GM12878 (cell line): ENCODE results near the gene VPS26B. TPM values are rescaled to one million over a fixed set of nuclear protein-coding genes. Genes with fewer than 3 reads are reported as not detected.

Source experiments
- ATAC-seq: fragments of 200-7000 bp; cut with Tn5 transposase; 3 replicates; pipeline ENCODE4 v1.9.1; 2020; ENCODE audit warnings: mild to moderate bottlenecking, moderate library complexity
- BruUV-seq: library from RNA; stranded (reverse); fragments of 400-500 nt; replicated peaks from 2 replicates; lab custom pipeline; 2021; lab: Mats Ljungman, UMichigan
- CTCF ChIA-PET: fragments of 300-600 bp; sonication (Branson Sonifier 250); formaldehyde crosslinking; extraction: SDS; loops from one replicate; lab custom pipeline; 2021; ENCODE audit warnings: inconsistent platforms; lab: Yijun Ruan, JAX
- POLR2A ChIA-PET: fragments of 350-600 bp; formaldehyde crosslinking; extraction: SDS; loops from one replicate; lab custom pipeline; 2021; ENCODE audit warnings: inconsistent platforms; lab: Charles Lee
- RAD21 ChIA-PET: fragments of 300-600 bp; sonication (Branson Sonifier 250); formaldehyde crosslinking; loops from one replicate; lab custom pipeline; 2023; ENCODE audit warnings: antibody characterized with exemption; ENCODE audit not compliant: unreplicated experiment; lab: Charles Lee
- SMC1A ChIA-PET: fragments of 300-600 bp; sonication (Branson Sonifier 250); formaldehyde crosslinking; loops from one replicate; lab custom pipeline; 2023; ENCODE audit not compliant: unreplicated experiment, uncharacterized antibody; lab: Charles Lee
- DNase-seq: peaks from one replicate; pipeline ENCODE4 v3.0.0-alpha.2; 2011; ENCODE audit warnings: low read depth, low spot score
- FAIRE-seq: peaks from 3 replicates; lab custom pipeline; 2011; peaks lifted over from hg19 to GRCh38; lab: Jason Lieb, UNC
- H2AFZ ChIP-seq: 2 replicates; pipeline ENCODE4 v1.6.0; 2011; ENCODE audit warnings: low read depth, low read length, control low read depth; ENCODE audit not compliant: control insufficient read depth
- H3K27ac ChIP-seq: 2 replicates; pipeline ENCODE4 v1.5.1; 2011; ENCODE audit warnings: control low read depth; ENCODE audit not compliant: control insufficient read depth, insufficient read depth
- H3K27me3 ChIP-seq, 2 experiments: replicated peaks in 1 of 2; 2 replicates each; pipeline versions ENCODE4 v1.6.0 to v1.6.1; 2011; ENCODE audit warnings: low read length in 1 of 2; ENCODE audit not compliant: control insufficient read depth in 2 of 2, insufficient read depth in 2 of 2
- H3K36me3 ChIP-seq, 2 experiments: 2 replicates each; pipeline ENCODE4 v1.5.1; 2011; ENCODE audit warnings: low read length in 1 of 2; ENCODE audit not compliant: control insufficient read depth in 2 of 2, insufficient read depth in 2 of 2
- H3K4me1 ChIP-seq: 2 replicates; pipeline ENCODE4 v1.6.1; 2011; ENCODE audit warnings: mild to moderate bottlenecking, low read length, moderate library complexity, mixed read lengths; ENCODE audit not compliant: control insufficient read depth, insufficient read depth
- H3K4me2 ChIP-seq: 2 replicates; pipeline ENCODE4 v1.6.0; 2011; ENCODE audit warnings: control low read depth; ENCODE audit not compliant: control insufficient read depth, insufficient read depth
- H3K4me3 ChIP-seq: fragments of 200-600 bp; sonication (generic); 2 replicates; pipeline ENCODE4 v1.5.1; 2016
- H3K79me2 ChIP-seq: 2 replicates; pipeline ENCODE4 v1.6.0; 2011; ENCODE audit warnings: low read length; ENCODE audit not compliant: control insufficient read depth, insufficient read depth
- H3K9ac ChIP-seq: 2 replicates; pipeline ENCODE4 v1.8.0; 2011; ENCODE audit warnings: low read length, control low read depth, mixed read lengths; ENCODE audit not compliant: control insufficient read depth, insufficient read depth
- H3K9me3 ChIP-seq: replicated peaks from 3 replicates; pipeline ENCODE4 v1.5.1; 2011; ENCODE audit warnings: mild to moderate bottlenecking, low read length; ENCODE audit not compliant: control insufficient read depth, insufficient read depth
- H4K20me1 ChIP-seq: 2 replicates; pipeline ENCODE4 v1.6.0; 2011; ENCODE audit not compliant: control insufficient read depth, insufficient read depth
- IKZF2 ChIP-seq, 2 experiments: fragments of 450-650 bp; IDR thresholded peaks; 2 replicates each; pipeline ENCODE4 v1.6.1; 2017; ENCODE audit warnings: mild to moderate bottlenecking in 2 of 2, moderate library complexity in 2 of 2
- MXI1 ChIP-seq: fragments of 150-350 bp; IDR thresholded peaks from 2 replicates; pipeline ENCODE4 v1.6.1; 2011; ENCODE audit warnings: low read depth, mild to moderate bottlenecking, inconsistent platforms, low read length, improper control_type of control experiment
- NR2C1 ChIP-seq: fragments of 450-650 bp; IDR thresholded peaks from 2 replicates; pipeline ENCODE4 v1.6.1; 2017; ENCODE audit warnings: antibody characterized with exemption, mild to moderate bottlenecking, moderate library complexity
- WGBS: methylation state at CpG from one replicate; pipeline ENCODE4 v1.1.6; 2016; ENCODE audit warnings: low lambda C conversion rate; ENCODE audit not compliant: insufficient replicate concordance, insufficient coverage; ENCODE audit errors: missing lambda C conversion rate; 5-methylcytosine and 5-hydroxymethylcytosine counted together
- in situ Hi-C: fragments of 300-500 bp; cut with MboI; formaldehyde crosslinking; loops from 9 replicates; pipeline ENCODE4 v1.14.3; 2018; ENCODE audit warnings: mixed read lengths
- intact Hi-C: fragments of 100-400 bp; cut with micrococcal nuclease; formaldehyde crosslinking; loops from one replicate; pipeline ENCODE4 v1.14.2; 2022; ENCODE audit not compliant: unreplicated experiment
- polyA plus RNA-seq, 11 experiments: library from polyadenylated mRNA; depleted of rRNA in 4 of 11; unstranded in 6 of 11; stranded (reverse) in 5 of 11; fragments of >200 nt; fragmentation: Nextera tagmentation in 4 of 11; fragmentation: Illumina TruSeq in 1 of 11; extraction: Ambion mirVana in 4 of 11; extraction: Trizol in 1 of 11; gene quantifications; 1 replicate in 1 of 11; 2 replicates in 10 of 11; pipeline versions ENCODE4 v1.2.1 to v1.2.3, GENCODE V29; 2011 to 2016; ENCODE audit warnings: inconsistent platforms in 2 of 11, missing spikeins in 2 of 11, low read depth in 1 of 11
- total RNA-seq, 4 experiments: library from RNA; depleted of rRNA in 3 of 4; stranded (reverse); fragments of >200 nt in 3 of 4; fragmentation: Illumina TruSeq in 1 of 4; extraction: Trizol in 1 of 4; gene quantifications; 2 replicates each; pipeline versions ENCODE4 v1.2.1 to v1.2.3, GENCODE V29; 2013 to 2021
- TF ChIP-seq, protein P1 (sequence below): fragments of 450-650 bp; formaldehyde crosslinking; IDR thresholded peaks from 2 replicates; pipeline ENCODE4 v1.4.0; 2020; ENCODE audit warnings: mild to moderate bottlenecking, moderate library complexity

The VPS26B gene
- total and polyA plus RNA-seq, 10 of the 15 experiments (the other 5 are each of a cell fraction or from before 2014, with no cell fraction given), result 1.6 to 26.9 (median 13.3) TPM

DNA sequence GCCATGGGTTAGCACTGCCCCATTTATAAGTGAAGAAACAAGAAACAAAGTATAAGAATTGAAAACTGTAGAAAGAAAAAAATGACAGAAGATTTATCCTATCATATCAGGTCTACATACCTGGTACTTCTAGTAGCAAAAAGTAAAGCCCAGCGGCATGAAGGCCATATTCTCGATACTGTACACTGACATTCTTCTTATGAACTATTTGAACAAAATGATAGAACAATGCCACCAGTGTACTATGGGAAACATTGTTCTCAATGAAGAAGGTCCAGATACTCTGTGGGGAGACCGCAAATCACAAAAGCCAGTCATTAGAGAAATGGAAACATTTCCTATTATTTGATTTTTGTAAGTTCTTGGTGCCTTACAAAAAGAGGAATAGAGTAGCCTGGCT, 7.7 kb upstream of the VPS26B start (continued):
- TF ChIP-seq, protein P1, sequence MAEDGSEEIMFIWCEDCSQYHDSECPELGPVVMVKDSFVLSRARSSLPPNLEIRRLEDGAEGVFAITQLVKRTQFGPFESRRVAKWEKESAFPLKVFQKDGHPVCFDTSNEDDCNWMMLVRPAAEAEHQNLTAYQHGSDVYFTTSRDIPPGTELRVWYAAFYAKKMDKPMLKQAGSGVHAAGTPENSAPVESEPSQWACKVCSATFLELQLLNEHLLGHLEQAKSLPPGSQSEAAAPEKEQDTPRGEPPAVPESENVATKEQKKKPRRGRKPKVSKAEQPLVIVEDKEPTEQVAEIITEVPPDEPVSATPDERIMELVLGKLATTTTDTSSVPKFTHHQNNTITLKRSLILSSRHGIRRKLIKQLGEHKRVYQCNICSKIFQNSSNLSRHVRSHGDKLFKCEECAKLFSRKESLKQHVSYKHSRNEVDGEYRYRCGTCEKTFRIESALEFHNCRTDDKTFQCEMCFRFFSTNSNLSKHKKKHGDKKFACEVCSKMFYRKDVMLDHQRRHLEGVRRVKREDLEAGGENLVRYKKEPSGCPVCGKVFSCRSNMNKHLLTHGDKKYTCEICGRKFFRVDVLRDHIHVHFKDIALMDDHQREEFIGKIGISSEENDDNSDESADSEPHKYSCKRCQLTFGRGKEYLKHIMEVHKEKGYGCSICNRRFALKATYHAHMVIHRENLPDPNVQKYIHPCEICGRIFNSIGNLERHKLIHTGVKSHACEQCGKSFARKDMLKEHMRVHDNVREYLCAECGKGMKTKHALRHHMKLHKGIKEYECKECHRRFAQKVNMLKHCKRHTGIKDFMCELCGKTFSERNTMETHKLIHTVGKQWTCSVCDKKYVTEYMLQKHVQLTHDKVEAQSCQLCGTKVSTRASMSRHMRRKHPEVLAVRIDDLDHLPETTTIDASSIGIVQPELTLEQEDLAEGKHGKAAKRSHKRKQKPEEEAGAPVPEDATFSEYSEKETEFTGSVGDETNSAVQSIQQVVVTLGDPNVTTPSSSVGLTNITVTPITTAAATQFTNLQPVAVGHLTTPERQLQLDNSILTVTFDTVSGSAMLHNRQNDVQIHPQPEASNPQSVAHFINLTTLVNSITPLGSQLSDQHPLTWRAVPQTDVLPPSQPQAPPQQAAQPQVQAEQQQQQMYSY (CRISPR knock-in tag), result no peak
- no peak for TF ChIP-seq NR2C1
- TF ChIP-seq, all 136 proteins: peak for 0

DNA sequence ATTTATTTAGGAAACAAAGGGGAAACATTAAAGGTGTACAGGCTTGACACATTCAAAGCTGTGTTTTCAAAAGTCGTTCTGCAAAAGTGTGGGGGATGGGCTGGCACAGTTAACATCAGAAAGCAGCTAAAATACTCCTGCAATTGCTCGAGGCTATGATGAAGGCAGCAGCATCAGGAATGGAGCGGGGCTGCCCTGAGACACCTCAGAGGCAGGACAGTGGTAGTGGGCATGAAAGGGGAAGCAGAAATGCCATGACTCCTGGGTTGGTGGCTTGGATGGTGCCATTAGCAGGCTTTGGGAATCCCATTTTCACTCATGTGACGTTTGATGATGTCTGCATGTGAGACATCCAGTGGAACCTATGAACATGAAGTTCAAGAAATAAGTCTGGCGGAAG, 1.4 kb upstream of the VPS26B start:
- intact Hi-C loops, result loop anchor here (2.0 kb wide), 1 partner anchor 14 kb away; no protein-coding TSS in a partner anchor
- CTCF ChIA-PET, result interaction anchor here (1.1 to 2.2 kb wide), 3 partner anchors 14 to 39 kb away, joined by 4 to 7 read pairs (median 5); no protein-coding TSS in a partner anchor
- BruUV-seq, result TSS peak; percentile 58

More for the DNA sequence above, 1.4 kb upstream of the VPS26B start:
- in situ Hi-C loops, result no loop called here
- FAIRE-seq, result no peak
- Histone ChIP-seq H3K27ac (peak overlapping the region; percentile 7), H3K79me2 (peaks cover 29% of the 10 kb centered on the region), H3K4me1 (peaks cover 14% of the 10 kb centered on the region), H3K9ac (peak overlapping the region; percentile 79), H3K9me3 (no peaks in the 10 kb centered on the region), H3K36me3 (peaks cover 0 to 5% of the 10 kb centered on the region in 2 experiments; a peak in 3 of 4 replicates), H3K4me2 (peak overlapping the region; percentile 96), H3K27me3 (no peaks in the 10 kb centered on the region), H4K20me1 (0 out of 2 replicates have a peak, but pooled peaks cover 5% of the 10 kb centered on the region), H3K4me3 (peak overlapping the region; percentile 74), H2AFZ (no peak overlapping the region)
- TF ChIP-seq IKZF2 (IDR thresholded peaks at IDR 0.05) (no peak), MXI1 (0 out of 2 replicates have a peak, but pooled peaks have one; percentile 26)
- no peak for ATAC-seq
- 1% methylated on average over 5 of the region's 5 CpGs for WGBS
- no peak for DNase-seq
- RAD21 ChIA-PET, result interaction anchor here (0.5 kb wide), 1 partner anchor 16 kb away, joined by 3 read pairs; no protein-coding TSS in a partner anchor
- SMC1A ChIA-PET, result interaction anchor here (0.6 kb wide), 1 partner anchor 17 kb away, joined by 3 read pairs; no protein-coding TSS in a partner anchor
- POLR2A ChIA-PET, result interaction anchor here (1.1 kb wide), 1 partner anchor 101 kb away, joined by 3 read pairs; no protein-coding TSS in a partner anchor
